ENCODE data around the gene PES1. TPM values are rescaled to one million over a fixed set of nuclear protein-coding genes. Genes with fewer than 3 reads are reported as not detected.

Gene PES1
- 38.8 TPM for total RNA-seq

DNA sequence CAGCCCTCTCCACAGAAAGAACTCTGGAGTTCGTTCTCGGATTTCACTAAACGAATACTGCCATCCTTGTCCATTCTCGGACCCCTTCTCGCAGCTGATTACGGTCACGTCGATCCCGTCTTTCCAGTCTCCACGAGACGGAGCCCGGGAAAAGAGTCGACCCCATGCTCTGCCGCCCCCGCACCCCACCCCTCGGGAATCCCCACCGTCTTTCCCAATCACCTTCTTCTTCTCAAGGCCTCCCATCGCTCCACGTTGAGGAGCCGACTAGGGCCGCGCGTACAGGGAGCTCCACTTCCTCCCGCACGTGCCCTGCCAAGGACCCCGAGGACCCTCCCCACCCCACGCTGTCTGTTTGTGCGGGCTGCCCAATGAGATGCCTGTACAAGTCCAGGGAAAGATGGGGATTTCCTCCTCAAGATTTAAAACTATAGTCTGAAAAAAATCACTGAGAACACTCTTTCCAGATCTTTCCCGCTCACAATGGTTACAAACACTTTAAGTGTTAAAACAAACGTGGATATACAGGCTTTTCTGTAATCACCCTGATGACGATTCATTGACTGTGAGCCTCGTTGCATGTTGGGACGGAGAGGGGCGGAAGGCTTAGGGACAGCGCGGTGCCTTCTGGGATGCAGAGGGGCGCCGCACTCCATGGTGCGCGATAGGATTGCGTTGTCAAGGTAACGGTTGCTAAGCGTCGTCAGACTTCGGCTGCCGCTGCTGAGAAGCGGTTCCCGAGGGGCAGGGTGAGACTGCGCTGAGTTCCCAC lies at the start of gene PES1:
PES1 (minus strand) TSS at position 323 of the 772 bp plus-strand sequence; CDS start at position 246, 77 bp downstream.

DNA sequence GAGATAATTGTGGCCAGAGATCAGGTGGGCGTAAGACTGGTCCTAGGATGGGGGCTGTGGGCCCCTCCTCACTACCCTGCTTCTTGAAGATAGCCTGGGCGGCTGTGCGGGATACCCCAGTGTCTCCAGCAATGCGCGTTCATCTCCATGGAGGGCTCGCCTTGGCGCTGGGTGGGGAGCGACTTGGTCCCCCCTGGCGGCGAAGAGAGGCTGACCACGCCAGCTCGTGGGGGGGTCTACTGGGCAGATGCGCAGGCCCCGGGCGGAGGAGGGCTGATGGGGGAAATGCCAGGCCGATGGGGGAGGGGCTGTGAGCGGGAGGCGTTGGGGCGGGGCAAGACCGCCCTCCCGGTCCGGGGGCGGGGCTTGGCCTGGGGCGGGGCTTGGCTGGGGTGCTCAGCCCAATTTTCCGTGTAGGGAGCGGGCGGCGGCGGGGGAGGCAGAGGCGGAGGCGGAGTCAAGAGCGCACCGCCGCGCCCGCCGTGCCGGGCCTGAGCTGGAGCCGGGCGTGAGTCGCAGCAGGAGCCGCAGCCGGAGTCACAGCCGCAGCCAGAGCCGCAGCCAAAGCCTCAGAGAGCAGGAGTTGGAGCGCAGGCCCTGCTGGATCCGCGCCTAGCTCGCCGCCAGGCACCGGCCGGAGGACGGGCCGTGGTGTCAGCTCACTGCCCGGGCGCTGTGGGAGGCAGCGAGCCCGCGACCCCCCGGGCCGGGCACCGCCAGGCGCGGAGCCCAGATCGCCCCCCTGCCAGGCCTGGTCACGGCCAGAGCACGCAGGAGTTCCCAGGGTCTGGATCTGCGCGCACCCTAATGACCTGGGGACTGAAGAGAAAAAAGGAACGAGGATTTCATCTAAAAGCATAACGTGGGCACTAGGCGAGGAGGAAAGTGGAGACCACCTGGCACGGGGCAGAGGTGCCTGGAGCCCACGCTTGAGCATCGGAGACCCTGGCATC lies 43.8 kb upstream of the PES1 start, which contains the start of gene SLC35E4:
SLC35E4 (plus strand) TSS at position 509 of the 953 bp plus-strand sequence. CDS start 670 bp downstream, outside the sequence.

DNA sequence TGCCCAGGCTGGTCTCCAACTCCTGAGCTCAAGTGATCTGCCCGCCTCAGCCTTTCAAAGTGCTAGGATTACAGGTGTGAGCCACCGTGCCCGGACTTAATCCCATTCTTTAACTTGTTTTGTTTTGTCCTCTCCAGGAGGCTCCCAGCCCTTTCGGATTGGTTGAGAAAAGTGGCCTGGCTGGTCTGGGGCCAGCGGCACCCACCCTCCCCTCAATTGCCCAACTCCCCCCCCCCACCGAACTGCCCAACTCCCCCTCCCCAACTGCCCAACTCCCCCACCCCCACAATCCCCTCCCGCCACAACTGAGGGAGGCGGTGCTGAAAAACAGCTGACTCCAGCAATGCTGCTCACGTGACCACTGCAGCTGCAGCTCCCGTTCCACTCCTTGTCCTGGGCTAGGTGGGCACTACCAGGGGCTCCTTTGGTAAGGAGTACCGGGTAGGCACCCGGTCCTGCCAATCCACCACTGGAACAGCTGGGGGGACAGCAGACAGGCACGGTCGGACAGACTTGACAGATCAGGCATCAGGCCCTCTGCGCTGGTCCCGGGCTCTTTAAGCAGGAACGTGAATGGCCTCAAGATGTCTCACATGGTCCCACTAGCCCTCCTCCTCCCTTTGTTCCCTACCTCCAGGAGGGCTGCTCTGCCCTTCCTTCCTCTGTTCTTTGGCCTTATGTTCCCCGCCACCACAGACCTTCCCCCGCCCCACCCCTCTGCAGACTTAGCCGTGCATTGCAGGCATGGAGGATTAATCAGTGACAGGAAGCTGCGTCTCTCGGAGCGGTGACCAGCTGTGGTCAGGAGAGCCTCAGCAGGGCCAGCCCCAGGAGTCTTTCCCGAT lies 15.0 kb upstream of the PES1 start, which contains the start of gene TCN2:
TCN2 (plus strand) TSS at position 720 of the 845 bp plus-strand sequence. CDS start 158 bp downstream, outside the sequence.

DNA sequence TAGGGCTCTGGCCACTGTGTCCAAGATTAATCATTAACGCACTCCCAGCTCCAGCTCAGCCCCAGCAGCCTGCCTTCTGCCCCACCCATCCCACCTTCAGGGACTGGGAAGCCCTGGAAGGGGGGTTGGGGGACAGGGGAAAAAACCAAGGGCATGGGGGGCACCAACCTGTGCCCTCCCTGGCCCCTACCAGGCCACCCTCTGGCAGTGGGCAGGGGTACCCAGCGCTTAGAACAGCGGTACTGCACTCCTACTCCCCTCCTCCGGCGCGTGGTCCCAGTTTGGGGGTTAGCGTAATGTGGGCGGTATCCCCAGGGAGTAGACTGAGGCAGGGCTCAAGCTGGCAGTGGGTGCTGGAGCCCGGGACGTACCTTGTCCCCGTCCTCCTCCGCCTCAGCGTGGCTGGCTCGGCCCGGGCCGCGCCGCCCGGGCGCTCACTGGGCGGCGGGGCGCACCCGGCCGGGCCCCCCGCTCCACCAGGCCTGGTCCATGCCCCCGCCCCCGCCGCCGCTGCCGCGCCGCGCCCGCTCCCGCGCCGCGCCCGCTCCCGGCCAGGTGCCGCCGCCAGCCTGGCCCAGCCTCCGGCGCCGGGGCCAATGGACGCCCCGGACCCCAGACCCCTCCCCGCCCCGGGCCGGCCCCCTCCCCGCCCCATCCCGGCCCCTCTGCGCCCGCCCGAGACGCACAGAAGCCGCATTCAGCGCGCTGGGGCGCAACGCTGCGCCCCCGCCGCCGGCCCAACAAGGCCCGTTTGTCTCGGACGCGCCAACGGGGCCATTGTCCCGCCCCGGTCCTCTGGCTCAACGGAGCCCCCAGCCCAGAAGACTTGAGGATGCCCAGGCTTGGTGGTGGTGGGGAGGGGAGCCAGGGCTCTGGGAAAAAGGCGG lies 17.4 kb downstream of the PES1 start, which contains the start of gene GAL3ST1:
GAL3ST1 (minus strand) TSS at position 571 of the 887 bp plus-strand sequence. CDS start 17,273 bp downstream, outside the sequence.

DNA sequence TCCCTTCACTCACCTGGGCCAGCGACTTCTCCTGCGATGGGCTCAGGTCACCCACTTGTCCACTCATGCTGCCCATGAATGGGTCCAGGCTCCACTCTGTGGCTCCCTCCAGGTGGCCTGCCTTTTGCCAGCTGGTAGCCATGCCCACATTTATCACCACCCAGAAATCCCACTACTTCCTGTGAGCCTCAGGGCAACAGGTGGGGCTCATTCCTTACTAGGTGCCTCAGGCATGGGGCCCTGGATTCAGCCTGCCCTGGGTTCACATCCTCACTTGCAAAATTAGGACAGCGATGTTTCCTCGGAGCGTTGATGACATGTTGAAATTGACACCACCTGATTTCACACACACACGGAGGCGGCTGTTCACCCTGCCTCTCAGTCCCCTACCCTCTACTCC lies 45.1 kb downstream of the PES1 start, which contains the start of gene SEC14L6:
SEC14L6 (minus strand) TSS at position 126 of the 400 bp plus-strand sequence; CDS start at position 67, 59 bp downstream.

Other genes starting within 250 kb of the PES1 start
- gene SF3A1, start 235.0 kb downstream of the PES1 start, total RNA-seq = 21.9 TPM
- gene CCDC157, start 234.9 kb downstream of the PES1 start, total RNA-seq = 9.9 TPM
- 20.3 TPM for gene RNF215, start 204.5 kb downstream of the PES1 start, total RNA-seq
- 12.9 TPM for gene SEC14L2, start 194.9 kb downstream of the PES1 start, total RNA-seq
- 3.5 TPM for gene MTFP1, start 166.1 kb downstream of the PES1 start, total RNA-seq
- not detected for gene SEC14L3, start 119.9 kb downstream of the PES1 start, total RNA-seq
- not detected for gene SEC14L4, start 86.2 kb downstream of the PES1 start, total RNA-seq
- 2.1 TPM for gene SEC14L6, start 45.2 kb downstream of the PES1 start, total RNA-seq
- gene GAL3ST1, start 17.2 kb downstream of the PES1 start, total RNA-seq = 6.0 TPM
- 22.6 TPM for gene TCN2, start 15.3 kb upstream of the PES1 start, total RNA-seq
- gene SLC35E4, start 43.9 kb upstream of the PES1 start, total RNA-seq = 6.9 TPM
- gene DUSP18, start 76.0 kb upstream of the PES1 start, total RNA-seq = 27.9 TPM
- 19.4 TPM for gene OSBP2, start 103.0 kb upstream of the PES1 start, total RNA-seq